SIG-M5 treated with dmso at 0.1 percent for 504 hours (cell line): Measurements from ENCODE around the gene CAMTA2.
"Not testable (repeated sequence)": the region's sequence is repeated elsewhere in the genome, so short reads cannot be mapped to it uniquely, and the experiment has no call there.

Experiments
- DNase-seq: peaks from one replicate; lab custom pipeline; 2025; ENCODE audit not compliant: unreplicated experiment; lab: John Stamatoyannopoulos, UW

Gene CAMTA2

GRCh38 chr17:4933646-4934045 lies 53.8 kb downstream of the CAMTA2 start:
- DNase-seq = no peak

DNA sequence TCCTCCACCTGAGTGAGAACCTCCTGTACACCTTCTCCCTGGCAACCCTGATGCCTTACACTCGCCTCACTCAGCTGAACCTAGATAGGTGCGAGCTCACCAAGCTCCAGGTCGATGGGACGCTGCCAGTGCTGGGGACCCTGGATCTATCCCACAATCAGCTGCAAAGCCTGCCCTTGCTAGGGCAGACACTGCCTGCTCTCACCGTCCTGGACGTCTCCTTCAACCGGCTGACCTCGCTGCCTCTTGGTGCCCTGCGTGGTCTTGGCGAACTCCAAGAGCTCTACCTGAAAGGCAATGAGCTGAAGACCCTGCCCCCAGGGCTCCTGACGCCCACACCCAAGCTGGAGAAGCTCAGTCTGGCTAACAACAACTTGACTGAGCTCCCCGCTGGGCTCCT lies 54.7 kb downstream of the CAMTA2 start:
- DNase-seq = no peak

DNA sequence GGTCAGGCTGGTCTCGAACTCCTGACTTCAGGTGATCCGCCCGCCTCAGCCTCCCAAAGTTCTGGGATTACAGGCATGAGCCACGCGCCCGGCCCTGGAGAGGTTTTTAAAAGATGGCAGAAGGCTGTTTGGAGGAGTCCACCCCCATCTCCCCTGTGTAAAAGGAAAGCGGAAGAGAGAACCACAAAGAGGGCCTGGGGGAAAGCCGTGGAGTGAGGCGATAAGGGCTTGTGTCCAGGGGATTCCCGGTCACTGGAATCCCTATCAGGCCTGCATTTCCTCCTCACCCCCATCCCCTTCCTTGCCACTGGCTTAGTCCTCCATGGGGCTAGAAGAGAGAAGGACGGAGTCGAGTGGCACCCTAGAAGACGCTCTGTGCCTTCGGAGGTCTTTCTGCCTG lies 55.5 kb downstream of the CAMTA2 start, which contains the start of gene GP1BA:
Gene GP1BA, plus strand, starts transcription at position 315 of the 400 bp plus-strand sequence. CDS start 328 bp downstream, outside the sequence.
- no peak for DNase-seq

GRCh38 chr17:4928881-4929280 lies 58.6 kb downstream of the CAMTA2 start:
- DNase-seq = no peak

DNA sequence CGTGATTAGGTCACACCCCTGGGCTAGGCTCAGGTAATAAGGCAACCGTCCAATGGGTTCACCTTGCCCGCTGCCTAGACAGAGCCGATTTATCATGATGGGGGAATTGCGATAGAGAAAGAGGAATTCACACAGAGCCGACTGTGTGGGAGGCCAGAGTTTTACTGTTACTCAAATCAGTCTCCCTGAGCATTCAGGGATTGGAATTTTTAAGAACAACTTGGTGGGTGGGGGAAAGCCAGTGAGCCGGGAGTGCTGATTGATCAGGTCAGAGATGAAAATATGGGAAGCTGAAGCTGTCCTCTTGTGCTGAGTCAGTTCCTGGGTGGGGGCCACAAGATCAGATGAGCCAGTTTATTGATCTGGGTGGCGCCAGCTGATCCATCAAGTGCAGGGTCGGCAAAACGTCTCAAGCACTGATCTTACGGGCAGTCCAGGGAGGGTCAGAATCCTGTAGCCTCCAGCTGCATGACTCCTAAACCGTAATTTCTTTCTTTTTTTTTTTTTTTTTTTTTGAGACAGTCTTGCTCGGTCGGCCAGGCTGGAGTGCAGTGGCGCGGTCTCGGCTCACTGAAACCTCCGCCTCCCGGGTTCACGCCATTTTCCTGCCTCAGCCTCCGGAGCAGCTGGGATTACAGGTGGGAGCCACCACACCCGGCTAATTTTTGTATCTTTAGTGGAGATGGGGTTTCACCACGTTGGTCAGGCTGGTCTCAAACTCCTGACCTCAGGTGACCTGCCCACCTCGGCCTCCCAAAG lies 60.7 kb downstream of the CAMTA2 start:
- DNase-seq = not testable (repeated sequence)

DNA sequence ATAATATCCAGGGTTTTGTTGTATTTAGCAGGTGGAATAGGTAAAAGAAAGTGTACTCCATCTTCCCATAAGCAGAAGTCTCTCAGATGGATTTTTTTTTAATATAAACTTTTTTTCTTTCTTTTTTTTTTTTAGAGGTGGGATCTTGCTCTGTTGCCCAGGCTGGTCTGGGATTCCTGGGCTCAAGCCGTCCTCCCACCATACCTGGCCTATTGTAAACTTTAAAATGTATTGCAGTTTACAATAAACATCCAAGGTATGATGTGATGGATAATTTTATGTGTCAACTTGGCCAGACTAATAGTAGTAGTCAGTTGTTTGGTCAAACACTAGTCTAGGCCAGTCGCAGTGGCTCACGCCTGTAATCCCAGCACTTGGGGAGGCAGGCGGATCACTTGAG lies 66.2 kb downstream of the CAMTA2 start:
- DNase-seq = no peak

- peak; percentile 66 for DNase-seq
Observed at GRCh38 chr17:4920351-4921048, 67.0 kb downstream of the CAMTA2 start.

DNA sequence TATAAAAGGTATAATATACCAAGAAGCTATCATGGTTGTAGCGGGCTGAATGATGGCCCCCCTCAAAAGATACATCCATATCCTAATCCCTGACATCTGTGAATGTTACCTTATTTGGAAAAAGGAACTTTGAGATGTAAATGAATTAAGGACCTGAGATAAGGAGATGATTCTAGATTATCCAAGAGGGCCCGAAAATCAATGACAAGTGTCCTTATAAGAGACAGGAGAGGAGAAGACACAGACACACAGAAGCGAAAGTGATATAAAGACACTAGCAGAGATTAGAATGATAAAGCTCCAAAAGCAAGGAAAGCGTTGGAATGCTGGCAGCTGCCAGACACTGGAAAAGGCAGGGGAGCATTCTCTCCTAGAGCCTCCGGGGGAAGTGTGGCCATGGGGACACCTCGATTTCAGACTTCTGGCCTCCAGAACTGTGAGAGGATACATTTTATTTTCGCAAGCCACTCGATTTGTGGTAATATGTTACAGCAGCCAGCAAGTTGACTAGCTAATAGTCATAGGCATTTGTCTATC lies 67.9 kb downstream of the CAMTA2 start:
- no peak for DNase-seq
